Ishikawa (cell line): ENCODE results near the gene FAM149B1.

Experiments used
- CEBPB ChIP-seq: IDR thresholded peaks from 2 replicates; pipeline ENCODE4 v1.6.1; 2012
- NFIC ChIP-seq: IDR thresholded peaks from 2 replicates; pipeline ENCODE4 v1.6.1; 2012
- RAD21 ChIP-seq: IDR thresholded peaks from 2 replicates; pipeline ENCODE4 v1.6.1; 2012; ENCODE audit warnings: low read depth
- TAF1 ChIP-seq: IDR thresholded peaks from 2 replicates; pipeline ENCODE4 v1.6.1; 2012; ENCODE audit warnings: low read depth, mild to moderate bottlenecking
- YY1 ChIP-seq: IDR thresholded peaks from 2 replicates; pipeline ENCODE4 v1.6.1; 2012; ENCODE audit warnings: low read depth
- TF ChIP-seq, protein P1 (sequence below): IDR thresholded peaks from 2 replicates; pipeline ENCODE4 v1.6.1; 2012; ENCODE audit warnings: low read depth, mild to moderate bottlenecking

DNA sequence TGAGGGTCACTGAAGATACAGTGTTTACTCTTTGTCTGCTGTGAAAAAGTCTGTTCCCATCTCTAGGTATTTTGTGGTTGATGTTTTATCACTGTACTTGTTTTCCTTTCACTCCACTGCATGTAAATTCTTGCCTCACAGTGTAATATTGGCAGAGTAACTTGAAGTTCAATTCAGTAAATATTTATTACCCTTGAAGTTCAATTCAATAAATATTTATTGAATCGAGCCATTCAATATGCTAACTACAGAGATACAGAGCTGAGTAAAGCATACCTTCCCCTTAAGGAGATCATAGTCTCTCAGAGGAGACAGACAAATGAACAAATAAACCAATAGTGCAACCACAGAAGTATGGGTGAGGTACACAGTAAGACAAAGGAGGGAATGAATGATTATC, 48.5 kb upstream of the FAM149B1 start:
- no peak for TF ChIP-seq YY1
- TF ChIP-seq NFIC, result no peak
- TF ChIP-seq RAD21, result no peak
- TF ChIP-seq TAF1, result no peak
- no peak for TF ChIP-seq CEBPB
- TF ChIP-seq, protein P1, sequence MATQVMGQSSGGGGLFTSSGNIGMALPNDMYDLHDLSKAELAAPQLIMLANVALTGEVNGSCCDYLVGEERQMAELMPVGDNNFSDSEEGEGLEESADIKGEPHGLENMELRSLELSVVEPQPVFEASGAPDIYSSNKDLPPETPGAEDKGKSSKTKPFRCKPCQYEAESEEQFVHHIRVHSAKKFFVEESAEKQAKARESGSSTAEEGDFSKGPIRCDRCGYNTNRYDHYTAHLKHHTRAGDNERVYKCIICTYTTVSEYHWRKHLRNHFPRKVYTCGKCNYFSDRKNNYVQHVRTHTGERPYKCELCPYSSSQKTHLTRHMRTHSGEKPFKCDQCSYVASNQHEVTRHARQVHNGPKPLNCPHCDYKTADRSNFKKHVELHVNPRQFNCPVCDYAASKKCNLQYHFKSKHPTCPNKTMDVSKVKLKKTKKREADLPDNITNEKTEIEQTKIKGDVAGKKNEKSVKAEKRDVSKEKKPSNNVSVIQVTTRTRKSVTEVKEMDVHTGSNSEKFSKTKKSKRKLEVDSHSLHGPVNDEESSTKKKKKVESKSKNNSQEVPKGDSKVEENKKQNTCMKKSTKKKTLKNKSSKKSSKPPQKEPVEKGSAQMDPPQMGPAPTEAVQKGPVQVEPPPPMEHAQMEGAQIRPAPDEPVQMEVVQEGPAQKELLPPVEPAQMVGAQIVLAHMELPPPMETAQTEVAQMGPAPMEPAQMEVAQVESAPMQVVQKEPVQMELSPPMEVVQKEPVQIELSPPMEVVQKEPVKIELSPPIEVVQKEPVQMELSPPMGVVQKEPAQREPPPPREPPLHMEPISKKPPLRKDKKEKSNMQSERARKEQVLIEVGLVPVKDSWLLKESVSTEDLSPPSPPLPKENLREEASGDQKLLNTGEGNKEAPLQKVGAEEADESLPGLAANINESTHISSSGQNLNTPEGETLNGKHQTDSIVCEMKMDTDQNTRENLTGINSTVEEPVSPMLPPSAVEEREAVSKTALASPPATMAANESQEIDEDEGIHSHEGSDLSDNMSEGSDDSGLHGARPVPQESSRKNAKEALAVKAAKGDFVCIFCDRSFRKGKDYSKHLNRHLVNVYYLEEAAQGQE, result no peak
